Fibroblast of pulmonary artery (primary cell): ENCODE results near the gene AKR1B15.

ENCODE experiments used
- DNase-seq: peaks from one replicate; pipeline ENCODE4 v3.0.0-alpha.2; 2010; ENCODE audit warnings: low read depth
- H3K4me3 ChIP-seq: replicated peaks from 2 replicates; pipeline ENCODE4 v1.5.1; 2011; ENCODE audit warnings: low read depth, mild to moderate bottlenecking, control low read depth, low read length, moderate library complexity
- CTCF ChIP-seq: IDR thresholded peaks from 2 replicates; pipeline ENCODE4 v1.5.1; 2011; ENCODE audit warnings: mild to moderate bottlenecking, control low read depth, low read length, inconsistent platforms; ENCODE audit errors: missing control alignments

AKR1B15 gene

GRCh38 chr7:134618756-134619530 is 70.0 kb downstream of the AKR1B15 start:
- peak; percentile 70 for DNase-seq
- no peak overlapping the region for H3K4me3 ChIP-seq
- no peak for TF ChIP-seq CTCF

- TF ChIP-seq CTCF, result no peak
- DNase-seq, result peak; percentile 94
These were observed 70.9 kb downstream of the AKR1B15 start for GRCh38 chr7:134619627-134620331.

GRCh38 chr7:134622303-134622995 is 73.5 kb downstream of the AKR1B15 start:
- no peak overlapping the region for H3K4me3 ChIP-seq
- no peak for DNase-seq
- TF ChIP-seq CTCF, result no peak

More at GRCh38 chr7:134619627-134620331, 70.9 kb downstream of the AKR1B15 start:
- H3K4me3 ChIP-seq, result no peak overlapping the region

GRCh38 chr7:134623193-134623592 is 74.3 kb downstream of the AKR1B15 start:
- TF ChIP-seq CTCF, result no peak
- no peak for DNase-seq
- H3K4me3 ChIP-seq, result no peak overlapping the region

- no peak overlapping the region for H3K4me3 ChIP-seq
- TF ChIP-seq CTCF, result no peak
- peak; percentile 56 for DNase-seq
These were observed 76.6 kb downstream of the AKR1B15 start for GRCh38 chr7:134625550-134625949.

- no peak overlapping the region for H3K4me3 ChIP-seq
- no peak for TF ChIP-seq CTCF
- no peak for DNase-seq
These were observed 78.3 kb downstream of the AKR1B15 start for GRCh38 chr7:134627109-134627774.
